Effector memory CD4-positive, alpha-beta T cell (primary cell): ENCODE data around the gene CD4.

Experiments
- DNase-seq, 3 donors: peaks; one replicate each; pipeline ENCODE4 v3.0.0-alpha.2; 2020
- H3K27ac ChIP-seq: 2 replicates; pipeline ENCODE4 v1.7.0; 2013; ENCODE audit warnings: mild to moderate bottlenecking, low read length, moderate library complexity; ENCODE audit not compliant: insufficient read depth, poor library complexity, severe bottlenecking
- H3K27me3 ChIP-seq: replicated peaks from 2 replicates; pipeline ENCODE4 v1.7.0; 2013; ENCODE audit warnings: mild to moderate bottlenecking, low read length; ENCODE audit not compliant: insufficient read depth, control insufficient read depth, poor library complexity, severe bottlenecking
- H3K36me3 ChIP-seq: 2 replicates; pipeline ENCODE4 v1.7.0; 2013; ENCODE audit warnings: mild to moderate bottlenecking, low read length, moderate library complexity; ENCODE audit not compliant: control insufficient read depth, insufficient read depth
- H3K4me1 ChIP-seq: 2 replicates; pipeline ENCODE4 v1.7.0; 2013; ENCODE audit warnings: low read length, mild to moderate bottlenecking; ENCODE audit not compliant: control insufficient read depth, insufficient read depth, poor library complexity, severe bottlenecking
- H3K4me3 ChIP-seq: 2 replicates; pipeline ENCODE4 v1.7.0; 2013; ENCODE audit warnings: low read length, low read depth, mild to moderate bottlenecking; ENCODE audit not compliant: insufficient read depth, poor library complexity, severe bottlenecking
- H3K9me3 ChIP-seq: 2 replicates; pipeline ENCODE4 v1.7.0; 2013; ENCODE audit warnings: mild to moderate bottlenecking, low read length, moderate library complexity; ENCODE audit not compliant: control insufficient read depth

The CD4 gene

DNA sequence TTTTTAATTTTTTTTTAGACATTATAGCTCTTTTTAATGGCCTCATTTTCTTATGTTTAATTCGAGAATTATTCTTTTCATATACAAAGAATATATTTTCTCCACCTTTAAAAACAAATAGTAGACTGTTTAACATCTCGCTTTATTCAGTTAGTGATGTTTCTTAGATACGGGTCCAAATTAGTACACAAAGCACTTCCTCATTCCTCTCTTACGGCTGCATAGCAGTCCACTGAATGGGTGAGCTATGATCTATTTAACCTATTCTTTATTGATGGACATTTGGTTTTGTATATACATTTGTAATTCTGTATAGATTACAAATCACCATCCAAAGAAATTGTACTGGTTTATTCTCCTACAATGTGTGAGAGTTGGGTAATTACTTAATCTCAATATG, 24.0 kb downstream of the CD4 start:
- Histone ChIP-seq H3K27me3 (no peaks in the 10 kb centered on the region), H3K4me1 (no peaks in the 10 kb centered on the region), H3K9me3 (no peaks in the 10 kb centered on the region), H3K4me3 (no peak overlapping the region), H3K36me3 (peaks cover 44% of the 10 kb centered on the region), H3K27ac (no peak overlapping the region)
- DNase-seq = no peak

DNA sequence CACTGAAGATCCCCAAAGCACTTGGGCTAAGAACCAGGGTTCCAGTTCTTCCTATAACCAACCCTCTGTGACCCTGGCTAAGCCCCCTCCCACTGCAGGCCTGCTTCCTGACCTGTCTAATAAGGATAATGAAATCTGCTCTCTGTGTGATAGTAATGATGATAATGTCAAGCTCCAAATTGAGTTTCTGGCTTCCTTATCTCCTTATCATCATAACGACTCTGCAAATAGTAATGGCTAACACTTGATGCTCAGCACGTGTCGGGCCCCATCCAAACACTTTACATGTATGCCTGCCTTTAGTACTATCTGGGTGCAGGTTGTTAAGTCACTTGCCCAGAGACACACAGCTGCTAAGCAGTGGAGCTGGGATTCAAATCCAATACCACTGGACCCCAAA, 27.3 kb downstream of the CD4 start:
- Histone ChIP-seq H3K36me3 (peaks cover 60% of the 10 kb centered on the region), H3K4me1 (peaks cover 6% of the 10 kb centered on the region), H3K27me3 (no peaks in the 10 kb centered on the region), H3K27ac (no peak overlapping the region), H3K4me3 (no peak overlapping the region), H3K9me3 (no peaks in the 10 kb centered on the region)
- no peak for DNase-seq

- Histone ChIP-seq H3K27me3 (no peaks in the 10 kb centered on the region), H3K36me3 (peaks cover 60% of the 10 kb centered on the region), H3K27ac (no peak overlapping the region), H3K4me3 (no peak overlapping the region), H3K4me1 (peaks cover 10% of the 10 kb centered on the region), H3K9me3 (no peaks in the 10 kb centered on the region)
- no peak for DNase-seq
Observed at GRCh38 chr12:6817098-6817497, 27.8 kb downstream of the CD4 start.

DNA sequence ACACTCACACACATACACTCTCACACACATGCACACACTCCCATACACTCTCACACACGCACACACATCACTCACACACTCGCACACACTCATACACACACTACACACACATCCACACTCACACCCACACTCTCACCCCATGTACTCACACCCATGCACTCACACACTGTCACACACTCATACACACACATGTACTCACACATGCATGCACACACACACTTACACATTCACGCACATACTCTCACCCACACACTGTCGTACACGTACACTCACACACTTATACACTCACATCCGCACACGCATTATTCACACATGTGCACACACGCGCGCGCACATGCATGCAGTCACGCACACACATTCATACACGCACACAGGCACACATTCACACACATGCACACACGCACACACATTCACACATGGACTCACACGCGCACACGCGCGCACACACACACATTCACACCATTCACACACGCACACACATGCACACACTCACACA, 28.4 kb downstream of the CD4 start:
- DNase-seq = no peak
- Histone ChIP-seq H3K4me1 (peaks cover 10% of the 10 kb centered on the region), H3K9me3 (no peaks in the 10 kb centered on the region), H3K27ac (no peak overlapping the region), H3K36me3 (peaks cover 60% of the 10 kb centered on the region), H3K27me3 (no peaks in the 10 kb centered on the region), H3K4me3 (no peak overlapping the region)

GRCh38 chr12:6818222-6818621, 28.9 kb downstream of the CD4 start:
- Histone ChIP-seq H3K4me3 (no peak overlapping the region), H3K27ac (no peak overlapping the region), H3K9me3 (no peaks in the 10 kb centered on the region), H3K4me1 (peaks cover 10% of the 10 kb centered on the region), H3K27me3 (no peaks in the 10 kb centered on the region), H3K36me3 (peaks cover 60% of the 10 kb centered on the region)
- DNase-seq = no peak

- Histone ChIP-seq H3K9me3 (no peaks in the 10 kb centered on the region), H3K27me3 (no peaks in the 10 kb centered on the region), H3K27ac (no peak overlapping the region), H3K4me3 (no peak overlapping the region), H3K36me3 (peaks cover 60% of the 10 kb centered on the region), H3K4me1 (peaks cover 10% of the 10 kb centered on the region)
- DNase-seq = no peak
Observed at GRCh38 chr12:6818645-6819044, 29.3 kb downstream of the CD4 start.

DNA sequence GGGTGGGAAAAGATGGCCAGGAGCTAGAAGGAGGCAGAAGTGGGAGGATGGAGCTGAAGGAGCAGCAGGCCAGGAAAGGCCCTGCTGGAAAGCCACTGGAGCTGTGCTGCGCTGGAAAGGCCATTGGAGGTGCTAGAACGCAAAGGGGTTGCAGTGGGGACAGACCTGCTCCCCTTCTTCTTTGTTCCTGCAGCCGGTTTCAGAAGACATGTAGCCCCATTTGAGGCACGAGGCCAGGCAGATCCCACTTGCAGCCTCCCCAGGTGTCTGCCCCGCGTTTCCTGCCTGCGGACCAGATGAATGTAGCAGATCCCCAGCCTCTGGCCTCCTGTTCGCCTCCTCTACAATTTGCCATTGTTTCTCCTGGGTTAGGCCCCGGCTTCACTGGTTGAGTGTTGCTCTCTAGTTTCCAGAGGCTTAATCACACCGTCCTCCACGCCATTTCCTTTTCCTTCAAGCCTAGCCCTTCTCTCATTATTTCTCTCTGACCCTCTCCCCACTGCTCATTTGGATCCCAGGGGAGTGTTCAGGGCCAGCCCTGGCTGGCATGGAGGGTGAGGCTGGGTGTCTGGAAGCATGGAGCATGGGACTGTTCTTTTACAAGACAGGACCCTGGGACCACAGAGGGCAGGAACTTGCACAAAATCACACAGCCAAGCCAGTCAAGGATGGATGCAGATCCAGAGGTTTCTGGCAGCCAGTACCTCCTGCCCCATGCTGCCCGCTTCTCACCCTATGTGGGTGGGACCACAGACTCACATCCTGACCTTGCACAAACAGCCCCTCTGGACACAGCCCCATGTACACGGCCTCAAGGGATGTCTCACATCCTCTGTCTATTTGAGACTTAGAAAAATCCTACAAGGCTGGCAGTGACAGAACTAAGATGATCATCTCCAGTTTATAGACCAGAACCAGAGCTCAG, 30.0 kb downstream of the CD4 start:
- no peaks in the 10 kb centered on the region for H3K27me3 ChIP-seq
- H3K36me3 ChIP-seq = peaks cover 56% of the 10 kb centered on the region

GRCh38 chr12:6820166-6820565, 30.8 kb downstream of the CD4 start:
- Histone ChIP-seq H3K4me3 (no peak overlapping the region), H3K27ac (no peak overlapping the region), H3K9me3 (no peaks in the 10 kb centered on the region), H3K36me3 (peaks cover 48% of the 10 kb centered on the region), H3K27me3 (no peaks in the 10 kb centered on the region), H3K4me1 (peaks cover 10% of the 10 kb centered on the region)
- no peak for DNase-seq

More for the DNA sequence above, 30.0 kb downstream of the CD4 start:
- Histone ChIP-seq H3K4me3 (no peak overlapping the region), H3K27ac (no peak overlapping the region), H3K4me1 (peaks cover 10% of the 10 kb centered on the region), H3K9me3 (no peaks in the 10 kb centered on the region)
- DNase-seq = no peak

DNA sequence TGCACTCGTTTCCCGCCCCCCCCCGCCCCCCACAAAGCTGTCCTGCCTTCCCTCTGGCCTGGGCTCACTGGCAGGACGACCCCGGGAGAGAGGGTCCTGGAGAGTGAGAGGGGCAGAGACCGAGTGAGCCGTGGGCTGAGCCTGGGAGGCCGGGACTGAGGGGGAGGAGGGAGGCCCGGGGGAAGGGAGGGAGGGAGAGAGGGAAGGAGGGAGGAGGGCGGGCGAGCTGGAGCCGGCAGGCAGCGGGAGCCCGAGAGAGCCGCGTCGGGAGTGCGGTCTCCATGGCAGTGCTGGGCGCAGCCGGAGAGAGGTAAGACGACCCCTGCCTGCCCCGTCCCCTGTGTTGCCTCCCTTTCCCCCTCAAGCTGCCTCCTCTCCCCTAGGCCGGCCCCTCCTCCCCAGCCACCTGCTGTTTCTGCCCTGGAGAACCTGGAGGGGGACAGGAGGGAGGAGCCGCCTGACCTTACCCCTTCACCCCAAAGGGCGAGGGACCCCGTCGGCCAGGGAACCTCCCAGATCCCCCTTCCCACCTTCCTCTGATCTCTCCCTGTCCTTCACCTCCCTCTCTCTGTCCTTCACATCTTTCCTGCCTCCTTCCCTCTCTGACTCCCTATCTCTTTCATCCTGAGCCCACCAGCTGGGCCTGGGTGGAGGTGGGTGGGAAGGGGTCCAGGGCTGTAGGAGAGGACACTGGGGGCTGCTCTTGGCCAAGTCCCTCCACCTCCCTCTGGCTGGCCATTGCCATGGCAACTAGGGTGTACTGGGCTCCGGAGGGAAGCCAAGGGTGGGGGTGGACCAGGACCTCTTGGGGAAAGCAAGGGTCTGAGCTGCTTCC, 32.5 kb downstream of the CD4 start, which contains the start of gene GPR162:
Gene GPR162, plus strand, starts transcription at position 231 of the 835 bp plus-strand sequence. CDS start 2,078 bp downstream, outside the sequence.
- Histone ChIP-seq H3K4me1 (peaks cover 10% of the 10 kb centered on the region), H3K27ac (no peak within 1 kb of the TSS), H3K9me3 (no peaks in the 10 kb centered on the region), H3K27me3 (no peaks in the 10 kb centered on the region), H3K36me3 (peaks cover 32% of the 10 kb centered on the region), H3K4me3 (peak within 1 kb of the TSS; percentile 14)
- no peak for DNase-seq
